HG02763 (cell line): ENCODE results near the gene FANCD2.
"Not testable (repeated sequence)": the region's sequence is repeated elsewhere in the genome, so short reads cannot be mapped to it uniquely, and the experiment has no call there.

Source experiments
- ATAC-seq: cut with Tn5 transposase; IDR thresholded peaks from one replicate; pipeline ENCODE4 v1.9.1; 2021; ENCODE audit warnings: mild to moderate bottlenecking, moderate library complexity; ENCODE audit not compliant: unreplicated experiment

The FANCD2 gene

GRCh38 chr3:10026084-10026890 is at the start of gene FANCD2:
Gene FANCD2 (plus strand): TSS chr3:10026437. CDS start chr3:10028658, 2,221 bp downstream.
- ATAC-seq: peak; percentile 91

- ATAC-seq: no peak
Observed at GRCh38 chr3:9976721-9977709, 49.2 kb upstream of the FANCD2 start.

- ATAC-seq: no peak
Observed at GRCh38 chr3:9978710-9979305, 47.4 kb upstream of the FANCD2 start.

GRCh38 chr3:9980251-9980650 is 46.0 kb upstream of the FANCD2 start:
- ATAC-seq: no peak

GRCh38 chr3:9986230-9986725 is 40.0 kb upstream of the FANCD2 start:
- ATAC-seq: peak; percentile 25

- no peak for ATAC-seq
Observed at GRCh38 chr3:9994086-9994844, 32.0 kb upstream of the FANCD2 start.

GRCh38 chr3:10000686-10001085 is 25.6 kb upstream of the FANCD2 start:
- no peak for ATAC-seq

GRCh38 chr3:10002951-10003350 is 23.3 kb upstream of the FANCD2 start:
- no peak for ATAC-seq

- no peak for ATAC-seq
Observed at GRCh38 chr3:10004506-10004905, 21.7 kb upstream of the FANCD2 start.

GRCh38 chr3:10004960-10005564 is 21.2 kb upstream of the FANCD2 start:
- no peak for ATAC-seq

GRCh38 chr3:10006048-10006761 is 20.0 kb upstream of the FANCD2 start:
- ATAC-seq: no peak

GRCh38 chr3:10006762-10007090 is 19.5 kb upstream of the FANCD2 start:
- ATAC-seq: no peak

GRCh38 chr3:10007126-10007782 is 19.0 kb upstream of the FANCD2 start:
- ATAC-seq: no peak

GRCh38 chr3:10008216-10008587 is 18.0 kb upstream of the FANCD2 start:
- ATAC-seq: not testable (repeated sequence)

GRCh38 chr3:10008588-10009344 is 17.5 kb upstream of the FANCD2 start:
- peak; percentile 60 for ATAC-seq

GRCh38 chr3:10010421-10010877 is 15.8 kb upstream of the FANCD2 start:
- ATAC-seq: no peak

- ATAC-seq: peak; percentile 82
Observed at GRCh38 chr3:10010878-10011465, 15.3 kb upstream of the FANCD2 start.

- no peak for ATAC-seq
Observed at GRCh38 chr3:10011631-10012030, 14.6 kb upstream of the FANCD2 start.
